ENCODE data around the gene RNFT2.

RNFT2 gene

GRCh38 chr12:116892349-116893140 lies 154.4 kb downstream of the RNFT2 start:
- no peak overlapping the region for H3K4me3 ChIP-seq (ENCODE audit: control insufficient read depth, low read depth, low read length)
- DNase-seq (ENCODE audit: low read depth) = no peak

DNA sequence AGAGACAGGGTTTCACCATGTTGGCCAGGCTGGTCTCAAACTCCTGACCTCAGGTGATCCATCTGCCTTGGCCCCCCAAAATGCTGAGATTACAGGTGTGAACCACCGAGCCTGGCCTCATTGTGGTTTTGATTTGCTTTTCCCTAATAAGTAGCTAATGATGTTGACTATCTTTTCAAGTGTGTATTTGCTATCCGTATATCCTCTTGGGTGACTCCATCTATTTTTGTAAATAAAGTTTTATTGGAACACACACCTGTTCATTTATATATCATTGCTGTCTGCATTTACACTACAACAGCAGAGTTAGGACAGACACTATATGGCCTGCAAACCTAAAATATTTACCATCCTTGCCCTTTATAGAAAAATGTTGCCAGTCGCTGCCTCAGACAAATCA lies 156.8 kb downstream of the RNFT2 start:
- no peak for TF ChIP-seq CTCF (IDR thresholded peaks at IDR 0.05; ENCODE audit: control insufficient read depth, insufficient read depth, low read depth, low read length, missing control alignments)
- H3K4me3 ChIP-seq (ENCODE audit: control insufficient read depth, low read depth, low read length) = no peak overlapping the region
- no peak for DNase-seq (ENCODE audit: low read depth)

More at GRCh38 chr12:116892349-116893140, 154.4 kb downstream of the RNFT2 start:
- no peak for TF ChIP-seq CTCF (IDR thresholded peaks at IDR 0.05; ENCODE audit: control insufficient read depth, insufficient read depth, low read depth, low read length, missing control alignments)

DNA sequence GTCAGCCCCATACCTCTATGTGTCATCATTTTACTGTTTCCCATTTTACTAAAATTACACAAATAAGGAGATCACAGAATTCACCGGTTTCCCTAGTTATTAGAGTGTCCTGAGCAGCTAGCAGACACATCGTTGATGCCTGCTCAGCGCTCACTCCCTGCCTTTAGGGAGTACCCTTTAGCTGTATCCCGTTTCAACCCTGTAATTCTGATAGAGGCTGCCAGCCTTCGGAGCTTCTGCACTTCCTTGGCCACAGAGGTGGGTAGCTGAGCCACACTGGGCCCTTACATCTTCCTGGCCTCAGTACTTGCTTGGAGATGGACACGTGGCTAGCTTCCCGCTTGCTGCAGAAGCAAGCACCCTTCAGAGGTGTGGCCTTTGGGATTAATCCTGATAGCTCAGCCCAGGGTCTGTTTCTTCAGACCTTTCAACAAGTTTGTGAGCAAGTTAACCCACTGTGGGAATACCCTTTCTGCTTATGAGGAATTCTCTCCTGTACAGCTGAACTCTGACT lies 158.4 kb downstream of the RNFT2 start:
- DNase-seq (ENCODE audit: low read depth) = no peak
- TF ChIP-seq CTCF (IDR thresholded peaks at IDR 0.05; ENCODE audit: control insufficient read depth, insufficient read depth, low read depth, low read length, missing control alignments) = no peak

GRCh38 chr12:116897476-116897875 lies 159.4 kb downstream of the RNFT2 start:
- H3K4me3 ChIP-seq (ENCODE audit: control insufficient read depth, low read depth, low read length) = no peak overlapping the region
- no peak for TF ChIP-seq CTCF (IDR thresholded peaks at IDR 0.05; ENCODE audit: control insufficient read depth, insufficient read depth, low read depth, low read length, missing control alignments)
- no peak for DNase-seq (ENCODE audit: low read depth)

More for the DNA sequence above, 158.4 kb downstream of the RNFT2 start:
- no peak overlapping the region for H3K4me3 ChIP-seq (ENCODE audit: control insufficient read depth, low read depth, low read length)

GRCh38 chr12:116898669-116899068 lies 160.6 kb downstream of the RNFT2 start:
- DNase-seq (ENCODE audit: low read depth) = no peak

GRCh38 chr12:116901612-116902011 lies 163.5 kb downstream of the RNFT2 start:
- H3K4me3 ChIP-seq (ENCODE audit: control insufficient read depth, low read depth, low read length) = no peak overlapping the region
- TF ChIP-seq CTCF (IDR thresholded peaks at IDR 0.05; ENCODE audit: control insufficient read depth, insufficient read depth, low read depth, low read length, missing control alignments) = no peak
- no peak for DNase-seq (ENCODE audit: low read depth)

More at GRCh38 chr12:116898669-116899068, 160.6 kb downstream of the RNFT2 start:
- no peak overlapping the region for H3K4me3 ChIP-seq (ENCODE audit: control insufficient read depth, low read depth, low read length)
- TF ChIP-seq CTCF (IDR thresholded peaks at IDR 0.05; ENCODE audit: control insufficient read depth, insufficient read depth, low read depth, low read length, missing control alignments) = no peak

Data from AG09309 (cell line).